ENCODE results near the gene PTEN. TPM values are rescaled to one million over a fixed set of nuclear protein-coding genes. Genes with fewer than 3 reads are reported as not detected.
"Not testable (repeated sequence)": the region's sequence is repeated elsewhere in the genome, so short reads cannot be mapped to it uniquely, and the experiment has no call there.

PTEN gene
- total RNA-seq, 1 donor from 2014 or later = 64.9 TPM

DNA sequence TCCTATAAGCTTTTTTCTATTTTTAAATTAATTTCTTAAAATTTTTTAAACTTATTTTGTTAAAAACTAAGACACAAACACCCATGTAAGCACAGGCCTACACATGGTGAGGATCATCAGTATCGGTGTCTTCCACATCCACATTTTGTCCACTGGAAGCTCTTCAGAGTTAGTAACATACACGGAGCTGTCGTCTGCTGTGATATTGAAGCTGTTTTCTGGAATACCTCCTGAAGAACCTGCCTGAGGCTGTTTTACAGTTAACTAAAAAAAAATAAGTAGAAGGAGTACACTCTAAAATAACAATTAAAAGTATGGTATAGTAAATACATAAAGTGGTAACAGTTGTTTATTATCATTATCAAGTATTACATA, 17.8 kb upstream of the PTEN start:
- Histone ChIP-seq H2AFZ (replicated peaks) (no peak overlapping the region), H4K20me1 (ENCODE audit: low read depth) (no peaks in the 10 kb centered on the region), H3K4me3 (no peak overlapping the region), H3K36me3 (no peaks in the 10 kb centered on the region), H3K4me1 (no peaks in the 10 kb centered on the region), H3K9me3 (ENCODE audit: low read depth) (no peaks in the 10 kb centered on the region), H3K27me3 (no peaks in the 10 kb centered on the region), H3K4me2 (no peak overlapping the region), H3K79me2 (ENCODE audit: low read depth) (no peaks in the 10 kb centered on the region), H3F3A (ENCODE audit: low read depth) (no peaks in the 10 kb centered on the region), H3K27ac (no peak overlapping the region), H3K9ac (no peak overlapping the region)
- H3K4me3 Mint-ChIP-seq = no peak overlapping the region
- no peak for DNase-seq (ENCODE audit: low spot score)
- TF ChIP-seq EZH2 (IDR thresholded peaks at IDR 0.05) (no peak), EZH2phosphoT487 (IDR thresholded peaks at IDR 0.05) (no peak)
- TF ChIP-seq, protein P1, sequence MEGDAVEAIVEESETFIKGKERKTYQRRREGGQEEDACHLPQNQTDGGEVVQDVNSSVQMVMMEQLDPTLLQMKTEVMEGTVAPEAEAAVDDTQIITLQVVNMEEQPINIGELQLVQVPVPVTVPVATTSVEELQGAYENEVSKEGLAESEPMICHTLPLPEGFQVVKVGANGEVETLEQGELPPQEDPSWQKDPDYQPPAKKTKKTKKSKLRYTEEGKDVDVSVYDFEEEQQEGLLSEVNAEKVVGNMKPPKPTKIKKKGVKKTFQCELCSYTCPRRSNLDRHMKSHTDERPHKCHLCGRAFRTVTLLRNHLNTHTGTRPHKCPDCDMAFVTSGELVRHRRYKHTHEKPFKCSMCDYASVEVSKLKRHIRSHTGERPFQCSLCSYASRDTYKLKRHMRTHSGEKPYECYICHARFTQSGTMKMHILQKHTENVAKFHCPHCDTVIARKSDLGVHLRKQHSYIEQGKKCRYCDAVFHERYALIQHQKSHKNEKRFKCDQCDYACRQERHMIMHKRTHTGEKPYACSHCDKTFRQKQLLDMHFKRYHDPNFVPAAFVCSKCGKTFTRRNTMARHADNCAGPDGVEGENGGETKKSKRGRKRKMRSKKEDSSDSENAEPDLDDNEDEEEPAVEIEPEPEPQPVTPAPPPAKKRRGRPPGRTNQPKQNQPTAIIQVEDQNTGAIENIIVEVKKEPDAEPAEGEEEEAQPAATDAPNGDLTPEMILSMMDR (IDR thresholded peaks at IDR 0.05) = no peak
- no peaks in the 10 kb centered on the region for H3K9me3 Mint-ChIP-seq
- H3K36me3 Mint-ChIP-seq = no peaks in the 10 kb centered on the region
- no peaks in the 10 kb centered on the region for H3K4me1 Mint-ChIP-seq
- H3K27me3 Mint-ChIP-seq (ENCODE audit: insufficient read depth, low read depth) = no peaks in the 10 kb centered on the region
- no peak overlapping the region for H3K27ac Mint-ChIP-seq

- Mint-ChIP-seq H3K4me3 (no peak overlapping the region), H3K36me3 (no peaks in the 10 kb centered on the region), H3K27me3 (ENCODE audit: insufficient read depth, low read depth) (no peaks in the 10 kb centered on the region), H3K27ac (no peak overlapping the region), H3K4me1 (peaks cover 2% of the 10 kb centered on the region), H3K9me3 (no peaks in the 10 kb centered on the region)
- H3K27ac ChIP-seq = no peak overlapping the region
- no peaks in the 10 kb centered on the region for H3F3A ChIP-seq (ENCODE audit: low read depth)
- H3K4me3 ChIP-seq = no peak overlapping the region
- H3K9ac ChIP-seq = no peak overlapping the region
- H3K4me1 ChIP-seq = no peaks in the 10 kb centered on the region
- H4K20me1 ChIP-seq (ENCODE audit: low read depth) = no peaks in the 10 kb centered on the region
- no peaks in the 10 kb centered on the region for H3K36me3 ChIP-seq
- TF ChIP-seq EZH2phosphoT487 (IDR thresholded peaks at IDR 0.05) = no peak
- TF ChIP-seq, protein P1 (IDR thresholded peaks at IDR 0.05) = no peak
- no peak for TF ChIP-seq EZH2 (IDR thresholded peaks at IDR 0.05)
- DNase-seq (ENCODE audit: low spot score) = peak; percentile 24
- H2AFZ ChIP-seq (replicated peaks) = no peak overlapping the region
- no peaks in the 10 kb centered on the region for H3K27me3 ChIP-seq
- H3K4me2 ChIP-seq = no peak overlapping the region
- H3K79me2 ChIP-seq (ENCODE audit: low read depth) = no peaks in the 10 kb centered on the region
- H3K9me3 ChIP-seq (ENCODE audit: low read depth) = no peaks in the 10 kb centered on the region
Observed at GRCh38 chr10:87846023-87846422, 17.4 kb upstream of the PTEN start.

DNA sequence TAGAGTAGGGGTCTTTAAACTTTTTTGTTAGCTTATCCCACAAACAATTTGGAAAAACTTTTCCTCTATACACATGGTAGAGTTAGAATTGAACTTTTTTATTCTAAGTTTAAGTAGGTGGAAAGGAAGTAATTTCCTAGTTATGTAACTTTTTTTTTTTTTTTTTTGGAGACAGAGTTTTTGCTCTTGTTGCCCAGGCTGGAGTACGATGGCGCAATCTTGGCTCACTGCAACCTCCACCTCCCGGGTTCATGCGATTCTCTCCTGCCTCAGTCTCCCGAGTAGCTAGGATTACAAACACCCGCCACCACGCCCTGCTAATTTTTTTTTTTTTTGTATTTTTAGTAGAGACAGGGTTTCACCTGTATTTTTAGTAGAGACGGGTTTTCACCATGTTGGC, 16.7 kb upstream of the PTEN start:
- not testable (repeated sequence) for H3K36me3 Mint-ChIP-seq; H4K20me1 ChIP-seq (ENCODE audit: low read depth); H3K27me3 ChIP-seq; H3F3A ChIP-seq (ENCODE audit: low read depth); H3K9me3 Mint-ChIP-seq; H3K4me1 ChIP-seq; H3K27me3 Mint-ChIP-seq (ENCODE audit: insufficient read depth, low read depth); H3K79me2 ChIP-seq (ENCODE audit: low read depth); H3K27ac ChIP-seq; DNase-seq (ENCODE audit: low spot score); H3K4me2 ChIP-seq; H3K27ac Mint-ChIP-seq; H3K9ac ChIP-seq; H3K9me3 ChIP-seq (ENCODE audit: low read depth); H3K36me3 ChIP-seq; H3K4me3 Mint-ChIP-seq; H3K4me3 ChIP-seq; H2AFZ ChIP-seq (replicated peaks); H3K4me1 Mint-ChIP-seq

- H3K36me3 Mint-ChIP-seq = no peaks in the 10 kb centered on the region
- no peaks in the 10 kb centered on the region for H3K27me3 Mint-ChIP-seq (ENCODE audit: insufficient read depth, low read depth)
- H3K4me1 Mint-ChIP-seq = peaks cover 5% of the 10 kb centered on the region
Observed at GRCh38 chr10:87847550-87847949, 15.9 kb upstream of the PTEN start.

More at GRCh38 chr10:87847550-87847949, 15.9 kb upstream of the PTEN start:
- no peak overlapping the region for H3K9ac ChIP-seq
- no peaks in the 10 kb centered on the region for H3K9me3 Mint-ChIP-seq
- no peaks in the 10 kb centered on the region for H3K36me3 ChIP-seq
- DNase-seq (ENCODE audit: low spot score) = no peak
- no peaks in the 10 kb centered on the region for H3K4me1 ChIP-seq
- TF ChIP-seq, protein P1 (IDR thresholded peaks at IDR 0.05) = no peak
- TF ChIP-seq EZH2phosphoT487 (IDR thresholded peaks at IDR 0.05) (no peak), EZH2 (IDR thresholded peaks at IDR 0.05) (no peak)
- H3K27ac ChIP-seq = no peak overlapping the region
- H2AFZ ChIP-seq (replicated peaks) = no peak overlapping the region
- H4K20me1 ChIP-seq (ENCODE audit: low read depth) = no peaks in the 10 kb centered on the region
- no peaks in the 10 kb centered on the region for H3K9me3 ChIP-seq (ENCODE audit: low read depth)
- H3F3A ChIP-seq (ENCODE audit: low read depth) = no peaks in the 10 kb centered on the region
- H3K27me3 ChIP-seq = no peaks in the 10 kb centered on the region
- no peak overlapping the region for H3K4me3 Mint-ChIP-seq
- H3K79me2 ChIP-seq (ENCODE audit: low read depth) = no peaks in the 10 kb centered on the region
- H3K27ac Mint-ChIP-seq = no peak overlapping the region
- no peak overlapping the region for H3K4me3 ChIP-seq
- H3K4me2 ChIP-seq = no peak overlapping the region
